Nucleus accumbens (tissue), 56 donors: Measurements from ENCODE around the gene TUBA4A.

Experiments
- DNase-seq, 56 donors: peaks; one replicate each; lab custom pipeline; 2025; lab: John Stamatoyannopoulos, UW

Gene TUBA4A

GRCh38 chr2:219246559-219246958, 7.2 kb downstream of the TUBA4A start:
- DNase-seq, result no peak

- DNase-seq, result no peak
These were observed 7.9 kb downstream of the TUBA4A start for GRCh38 chr2:219245899-219246230.

- peak in 55 of 56 donors; percentile 26 to 94 (median 84) for DNase-seq
These were observed 8.4 kb downstream of the TUBA4A start, which contains the start of the genes GLB1L and STK16 for GRCh38 chr2:219245148-219245898. Gene GLB1L, minus strand, starts transcription at chr2:219245444. Its CDS starts 1,871 bp downstream, at chr2:219243573. Gene STK16, plus strand, starts transcription at chr2:219245479. Its CDS starts 521 bp downstream, at chr2:219246000.

- DNase-seq, result no peak
These were observed 8.9 kb downstream of the TUBA4A start for GRCh38 chr2:219244789-219245147.

- DNase-seq, result no peak
These were observed 10.4 kb downstream of the TUBA4A start for GRCh38 chr2:219243291-219243761.

GRCh38 chr2:219234331-219234730, 19.4 kb downstream of the TUBA4A start:
- no peak for DNase-seq

- peak in 2 of 56 donors; percentile 49 to 60 for DNase-seq
These were observed 23.6 kb downstream of the TUBA4A start for GRCh38 chr2:219230059-219230540.

- peak; percentile 76 to 99 (median 98) for DNase-seq
These were observed 24.2 kb downstream of the TUBA4A start, which contains the start of the genes ANKZF1 and ATG9A for GRCh38 chr2:219229305-219230058. Gene ANKZF1, plus strand, starts transcription at chr2:219229806. Its CDS starts 452 bp downstream, at chr2:219230258. Gene ATG9A, minus strand, starts transcription at chr2:219229636. Its CDS starts 1,612 bp downstream, at chr2:219228024.

GRCh38 chr2:219228911-219229304, 24.8 kb downstream of the TUBA4A start:
- DNase-seq, result no peak

- DNase-seq, result peak in 1 of 56 donors; percentile 21
These were observed 25.4 kb downstream of the TUBA4A start for GRCh38 chr2:219228041-219228910.

GRCh38 chr2:219225350-219225749, 28.4 kb downstream of the TUBA4A start:
- no peak for DNase-seq

GRCh38 chr2:219223831-219224610, 29.7 kb downstream of the TUBA4A start:
- DNase-seq, result no peak

GRCh38 chr2:219221957-219222518, 31.7 kb downstream of the TUBA4A start:
- no peak for DNase-seq

- DNase-seq, result peak in 1 of 56 donors; percentile 16
These were observed 32.9 kb downstream of the TUBA4A start for GRCh38 chr2:219220652-219221402.

- no peak for DNase-seq
These were observed 33.8 kb downstream of the TUBA4A start for GRCh38 chr2:219219784-219220532.

- DNase-seq, result peak; percentile 68 to 99 (median 94)
These were observed 34.7 kb downstream of the TUBA4A start, which contains the start of gene ABCB6 for GRCh38 chr2:219218732-219219701. Gene ABCB6, minus strand, starts transcription at chr2:219218958. Its CDS starts 285 bp downstream, at chr2:219218673.
